Esophagus muscularis mucosa (tissue), 3 donors: ENCODE measurements around the gene THEM5.

Source experiments
- POLR2A ChIP-seq: fragments of 450-650 bp; IDR thresholded peaks from one replicate; pipeline ENCODE4 v1.6.1; 2017; ENCODE audit warnings: antibody characterized with exemption, moderate library complexity, mild to moderate bottlenecking, low read depth
- POLR2AphosphoS5 ChIP-seq, 2 donors: sonication (generic); formaldehyde crosslinking; IDR thresholded peaks; one replicate each; pipeline ENCODE4 v1.6.1; 2017; ENCODE audit warnings: antibody characterized with exemption in 2 of 2
- TF ChIP-seq, protein P1 (sequence below), 3 experiments: fragments of 200-600 bp in 2 of 3; fragments of 450-650 bp in 1 of 3; sonication (generic) in 2 of 3; IDR thresholded peaks; one replicate each; pipeline ENCODE4 v1.5.1; 2017 to 2019; ENCODE audit warnings: antibody characterized with exemption in 3 of 3, mild to moderate bottlenecking in 2 of 3, moderate library complexity in 1 of 3

DNA sequence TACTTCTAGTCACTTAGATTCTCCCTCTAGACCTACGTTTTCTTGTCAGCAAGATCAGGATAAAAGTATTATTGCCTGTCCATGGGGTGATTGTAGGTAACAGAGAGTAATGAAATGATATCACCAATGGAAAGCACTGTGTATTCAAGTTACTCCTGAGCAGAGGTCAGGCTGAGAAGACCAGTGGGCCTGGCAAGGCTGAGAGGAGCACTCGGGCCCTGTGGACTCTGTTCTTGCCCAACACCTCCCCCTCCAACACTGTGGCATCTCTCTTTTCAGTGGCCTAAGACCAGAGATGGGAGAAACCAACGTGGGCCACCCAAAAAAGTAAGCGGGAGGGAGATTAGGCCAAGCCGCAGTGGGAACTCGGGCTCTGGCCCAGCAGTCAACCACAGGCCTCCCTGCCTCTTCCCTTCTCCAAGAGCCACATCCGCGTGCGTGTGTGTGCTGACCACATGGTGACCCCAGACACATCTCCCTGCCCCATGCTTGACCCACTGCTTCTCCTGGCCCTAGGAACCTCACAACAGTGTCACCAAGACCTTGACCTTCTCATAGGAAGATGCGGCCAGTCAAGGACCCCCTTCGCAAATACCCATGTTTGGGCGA, 34.2 kb downstream of the THEM5 start:
- no peak for TF ChIP-seq POLR2AphosphoS5 (IDR thresholded peaks at IDR 0.05)
- TF ChIP-seq, protein P1, sequence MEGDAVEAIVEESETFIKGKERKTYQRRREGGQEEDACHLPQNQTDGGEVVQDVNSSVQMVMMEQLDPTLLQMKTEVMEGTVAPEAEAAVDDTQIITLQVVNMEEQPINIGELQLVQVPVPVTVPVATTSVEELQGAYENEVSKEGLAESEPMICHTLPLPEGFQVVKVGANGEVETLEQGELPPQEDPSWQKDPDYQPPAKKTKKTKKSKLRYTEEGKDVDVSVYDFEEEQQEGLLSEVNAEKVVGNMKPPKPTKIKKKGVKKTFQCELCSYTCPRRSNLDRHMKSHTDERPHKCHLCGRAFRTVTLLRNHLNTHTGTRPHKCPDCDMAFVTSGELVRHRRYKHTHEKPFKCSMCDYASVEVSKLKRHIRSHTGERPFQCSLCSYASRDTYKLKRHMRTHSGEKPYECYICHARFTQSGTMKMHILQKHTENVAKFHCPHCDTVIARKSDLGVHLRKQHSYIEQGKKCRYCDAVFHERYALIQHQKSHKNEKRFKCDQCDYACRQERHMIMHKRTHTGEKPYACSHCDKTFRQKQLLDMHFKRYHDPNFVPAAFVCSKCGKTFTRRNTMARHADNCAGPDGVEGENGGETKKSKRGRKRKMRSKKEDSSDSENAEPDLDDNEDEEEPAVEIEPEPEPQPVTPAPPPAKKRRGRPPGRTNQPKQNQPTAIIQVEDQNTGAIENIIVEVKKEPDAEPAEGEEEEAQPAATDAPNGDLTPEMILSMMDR (IDR thresholded peaks at IDR 0.05): no peak
- TF ChIP-seq POLR2A: no peak
